Fibroblast of pulmonary artery (primary cell): ENCODE results near the gene RPS26.
"Not testable (repeated sequence)": the region's sequence is repeated elsewhere in the genome, so short reads cannot be mapped to it uniquely, and the experiment has no call there.

Experiments
- DNase-seq: peaks from one replicate; pipeline ENCODE4 v3.0.0-alpha.2; 2010; ENCODE audit warnings: low read depth
- H3K4me3 ChIP-seq: replicated peaks from 2 replicates; pipeline ENCODE4 v1.5.1; 2011; ENCODE audit warnings: low read depth, mild to moderate bottlenecking, control low read depth, low read length, moderate library complexity
- TF ChIP-seq, protein P1 (sequence below): IDR thresholded peaks from 2 replicates; pipeline ENCODE4 v1.5.1; 2011; ENCODE audit warnings: mild to moderate bottlenecking, control low read depth, low read length, inconsistent platforms; ENCODE audit errors: missing control alignments

Gene RPS26

DNA sequence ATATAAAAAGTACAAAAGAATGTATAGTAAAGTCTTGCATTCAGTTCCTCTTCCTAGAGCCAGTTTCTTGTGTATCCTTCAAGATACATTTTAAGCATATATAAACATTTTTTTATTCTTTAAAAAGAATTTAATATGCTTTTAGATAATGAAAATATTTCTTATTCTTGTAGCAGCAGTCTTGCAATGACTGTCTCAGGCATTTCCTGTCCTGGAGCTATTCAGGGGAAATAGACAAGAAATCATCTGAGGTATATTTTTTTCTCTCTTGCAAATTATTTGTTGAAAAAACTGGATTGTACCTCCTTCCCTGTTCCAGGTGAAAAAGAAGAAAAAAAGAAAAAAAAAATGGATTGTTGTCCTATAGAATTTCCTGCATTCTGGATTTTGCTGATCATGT, 21.3 kb downstream of the RPS26 start:
- TF ChIP-seq, protein P1, sequence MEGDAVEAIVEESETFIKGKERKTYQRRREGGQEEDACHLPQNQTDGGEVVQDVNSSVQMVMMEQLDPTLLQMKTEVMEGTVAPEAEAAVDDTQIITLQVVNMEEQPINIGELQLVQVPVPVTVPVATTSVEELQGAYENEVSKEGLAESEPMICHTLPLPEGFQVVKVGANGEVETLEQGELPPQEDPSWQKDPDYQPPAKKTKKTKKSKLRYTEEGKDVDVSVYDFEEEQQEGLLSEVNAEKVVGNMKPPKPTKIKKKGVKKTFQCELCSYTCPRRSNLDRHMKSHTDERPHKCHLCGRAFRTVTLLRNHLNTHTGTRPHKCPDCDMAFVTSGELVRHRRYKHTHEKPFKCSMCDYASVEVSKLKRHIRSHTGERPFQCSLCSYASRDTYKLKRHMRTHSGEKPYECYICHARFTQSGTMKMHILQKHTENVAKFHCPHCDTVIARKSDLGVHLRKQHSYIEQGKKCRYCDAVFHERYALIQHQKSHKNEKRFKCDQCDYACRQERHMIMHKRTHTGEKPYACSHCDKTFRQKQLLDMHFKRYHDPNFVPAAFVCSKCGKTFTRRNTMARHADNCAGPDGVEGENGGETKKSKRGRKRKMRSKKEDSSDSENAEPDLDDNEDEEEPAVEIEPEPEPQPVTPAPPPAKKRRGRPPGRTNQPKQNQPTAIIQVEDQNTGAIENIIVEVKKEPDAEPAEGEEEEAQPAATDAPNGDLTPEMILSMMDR = no peak
- peak; percentile 35 for DNase-seq
- H3K4me3 ChIP-seq = no peak overlapping the region

DNA sequence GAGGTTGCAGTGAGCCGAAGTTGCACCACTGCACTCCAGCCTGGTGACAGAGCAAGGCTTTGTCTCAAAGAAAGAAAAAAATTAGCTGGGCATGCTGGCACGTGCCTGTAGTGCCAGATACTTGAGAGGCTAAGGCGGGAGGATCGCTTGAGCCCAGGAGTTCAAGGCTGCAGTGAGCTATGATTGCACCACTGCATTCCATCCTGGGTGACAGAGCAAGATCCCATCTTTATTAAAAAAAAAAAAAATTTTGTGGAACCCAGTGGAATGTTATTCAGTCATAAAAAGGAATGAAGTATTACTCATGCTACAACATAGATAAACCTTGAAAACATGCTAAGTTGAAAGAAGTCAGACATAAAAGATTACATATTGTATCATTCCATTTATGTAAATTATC, 29.9 kb downstream of the RPS26 start:
- TF ChIP-seq, protein P1 = no peak
- H3K4me3 ChIP-seq = no peak overlapping the region
- peak; percentile 26 for DNase-seq

DNA sequence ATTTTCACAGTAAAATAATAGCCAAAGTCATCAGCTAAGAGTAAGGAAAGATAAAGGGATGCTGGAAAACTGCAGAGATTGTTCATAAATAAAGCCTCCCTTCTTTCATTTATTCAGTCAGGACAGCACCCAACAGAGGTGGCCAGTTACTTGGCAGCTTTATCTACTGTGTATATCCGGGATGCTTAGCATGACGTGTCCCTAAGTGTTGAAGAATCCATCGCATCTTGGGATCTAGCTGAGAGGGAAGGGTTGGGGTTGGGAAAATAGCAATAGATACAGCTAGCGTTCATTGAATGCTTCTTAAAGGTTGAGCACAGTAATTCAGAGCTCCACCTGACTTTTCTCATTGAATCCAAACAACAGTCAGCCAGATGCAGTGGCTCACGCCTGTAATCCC, 32.7 kb downstream of the RPS26 start:
- DNase-seq = no peak
- no peak overlapping the region for H3K4me3 ChIP-seq
- TF ChIP-seq, protein P1 = no peak

DNA sequence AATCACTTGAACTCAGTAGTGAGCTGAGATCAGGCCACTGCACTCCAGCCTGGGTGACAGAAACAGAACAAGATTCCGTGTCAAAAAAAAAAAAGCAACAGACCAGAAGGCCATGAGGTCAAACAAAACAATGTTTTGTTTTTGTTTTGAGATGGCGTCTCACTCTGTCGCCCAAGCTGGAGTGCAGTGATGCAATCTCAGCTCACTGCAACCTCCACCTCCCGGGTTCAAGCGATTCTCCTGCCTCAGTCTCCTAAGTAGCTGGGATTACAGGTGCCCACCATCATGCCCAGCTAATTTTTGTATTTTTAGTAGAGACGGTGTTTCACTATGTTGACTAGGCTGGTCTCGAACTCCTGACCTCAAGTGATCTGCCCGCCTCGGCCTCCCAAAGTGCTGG, 36.2 kb downstream of the RPS26 start:
- not testable (repeated sequence) for DNase-seq, H3K4me3 ChIP-seq

DNA sequence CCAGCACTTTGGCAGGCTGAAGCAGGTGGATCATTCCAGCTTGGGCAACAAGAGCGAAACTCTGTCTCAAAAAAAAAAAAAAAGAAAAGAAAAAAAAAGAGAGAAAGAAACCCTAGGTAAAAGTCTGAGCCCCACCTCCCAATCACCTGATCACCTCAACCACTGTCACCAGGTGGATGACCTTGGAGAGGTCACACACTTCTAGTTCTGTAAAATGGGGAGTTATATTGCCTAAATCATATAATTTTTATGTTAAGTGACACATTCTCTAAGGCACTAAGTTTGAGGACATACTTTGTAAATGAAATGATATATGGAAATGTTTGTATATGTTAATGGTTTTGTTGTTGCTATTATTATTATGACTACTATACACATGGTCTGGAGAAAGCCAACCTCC, 36.7 kb downstream of the RPS26 start:
- no peak overlapping the region for H3K4me3 ChIP-seq
- DNase-seq = no peak
- TF ChIP-seq, protein P1 = no peak

DNA sequence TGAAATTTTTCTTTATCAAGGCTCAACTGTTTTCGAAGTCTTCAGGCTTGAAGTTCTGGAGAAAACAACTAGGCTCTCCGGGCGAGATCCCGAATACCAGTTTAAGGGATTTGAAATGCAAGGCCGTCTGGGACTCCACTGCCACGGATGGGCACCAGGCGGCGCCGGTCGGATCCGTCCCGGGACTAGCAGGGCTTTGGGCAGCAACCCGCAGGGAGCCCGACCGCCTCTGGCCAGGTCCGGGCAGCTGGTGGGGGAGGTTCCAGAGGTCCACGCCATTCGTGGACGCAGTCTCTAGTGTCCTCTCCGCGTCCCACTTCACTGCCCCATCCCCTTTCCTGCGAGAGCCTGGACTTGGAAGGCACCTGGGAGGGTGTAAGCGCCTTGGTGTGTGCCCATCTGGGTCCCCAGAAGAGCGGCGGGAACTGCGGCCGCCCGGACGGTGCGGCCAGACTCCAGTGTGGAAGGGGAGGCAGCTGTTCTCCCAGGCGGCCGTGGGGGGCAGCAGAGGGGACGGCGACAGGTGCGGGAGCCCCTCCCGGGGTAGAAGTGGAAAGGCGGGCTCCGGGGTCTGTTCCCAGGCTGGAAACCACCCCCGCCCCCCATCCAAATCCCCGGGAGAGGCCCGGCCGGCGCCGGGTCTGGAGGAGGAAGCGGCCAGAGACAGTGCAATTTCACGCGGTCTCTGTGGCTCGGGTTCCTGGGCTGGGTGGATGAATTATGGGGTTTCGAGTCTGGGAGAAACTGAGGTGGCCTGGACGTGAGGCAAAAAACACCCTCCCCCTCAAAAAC, 37.4 kb downstream of the RPS26 start:
- peak; percentile 86 for DNase-seq
- peak overlapping the region; percentile 56 for H3K4me3 ChIP-seq
- TF ChIP-seq, protein P1 = peak; percentile 69

DNA sequence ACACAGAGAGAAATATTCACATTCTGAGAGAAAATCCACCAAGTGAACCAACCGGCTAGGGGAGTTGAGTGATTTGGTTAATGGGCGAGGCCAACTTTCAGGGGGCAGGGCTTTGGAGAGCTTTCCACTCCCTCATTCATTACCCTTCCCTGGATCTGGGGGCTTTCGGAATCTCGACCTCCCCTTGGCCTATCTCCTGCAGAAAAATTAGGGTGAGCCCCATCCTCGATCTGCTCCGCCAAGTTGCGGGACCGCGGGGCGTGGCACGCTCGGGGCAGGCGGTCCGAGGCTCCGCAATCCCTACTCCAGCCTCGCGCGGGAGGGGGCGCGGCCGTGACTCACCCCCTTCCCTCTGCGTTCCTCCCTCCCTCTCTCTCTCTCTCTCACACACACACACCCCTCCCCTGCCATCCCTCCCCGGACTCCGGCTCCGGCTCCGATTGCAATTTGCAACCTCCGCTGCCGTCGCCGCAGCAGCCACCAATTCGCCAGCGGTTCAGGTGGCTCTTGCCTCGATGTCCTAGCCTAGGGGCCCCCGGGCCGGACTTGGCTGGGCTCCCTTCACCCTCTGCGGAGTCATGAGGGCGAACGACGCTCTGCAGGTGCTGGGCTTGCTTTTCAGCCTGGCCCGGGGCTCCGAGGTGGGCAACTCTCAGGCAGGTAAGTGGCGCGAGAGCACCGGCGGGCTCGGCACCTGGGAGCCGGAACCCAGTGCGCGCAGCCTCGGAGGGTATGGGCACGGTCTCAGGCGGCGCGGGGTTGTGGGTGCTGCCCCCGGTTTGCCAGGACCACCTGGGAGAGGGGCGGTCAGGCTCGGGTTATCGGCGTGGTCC, 38.2 kb downstream of the RPS26 start, which contains the start of gene ERBB3:
ERBB3 (plus strand) TSS at position 443 of the 833 bp plus-strand sequence; CDS start at position 579, 136 bp downstream.
- peak; percentile 77 for DNase-seq
- peak within 1 kb of the TSS; percentile 56 for H3K4me3 ChIP-seq
- TF ChIP-seq, protein P1 = no peak
